Ovary (tissue), 3 donors: ENCODE results near the gene POR.

Experiments
- EP300 ChIP-seq: sonication (generic); formaldehyde crosslinking; IDR thresholded peaks from one replicate; pipeline ENCODE4 v1.6.1; 2017; ENCODE audit warnings: antibody characterized with exemption
- POLR2A ChIP-seq: fragments of 450-650 bp; IDR thresholded peaks from one replicate; pipeline ENCODE4 v1.6.1; 2017; ENCODE audit warnings: antibody characterized with exemption, mild to moderate bottlenecking, moderate library complexity
- TF ChIP-seq, protein P1 (sequence below), 3 donors: fragments of 450-650 bp in 2 of 3; fragments of 200-600 bp in 1 of 3; IDR thresholded peaks; one replicate each; pipeline versions ENCODE4 v1.5.1 to v1.8.0; 2016 to 2022; ENCODE audit warnings: antibody characterized with exemption in 3 of 3, mild to moderate bottlenecking in 1 of 3
- donor health status: DM: no; HTN: no; CAD: no.

DNA sequence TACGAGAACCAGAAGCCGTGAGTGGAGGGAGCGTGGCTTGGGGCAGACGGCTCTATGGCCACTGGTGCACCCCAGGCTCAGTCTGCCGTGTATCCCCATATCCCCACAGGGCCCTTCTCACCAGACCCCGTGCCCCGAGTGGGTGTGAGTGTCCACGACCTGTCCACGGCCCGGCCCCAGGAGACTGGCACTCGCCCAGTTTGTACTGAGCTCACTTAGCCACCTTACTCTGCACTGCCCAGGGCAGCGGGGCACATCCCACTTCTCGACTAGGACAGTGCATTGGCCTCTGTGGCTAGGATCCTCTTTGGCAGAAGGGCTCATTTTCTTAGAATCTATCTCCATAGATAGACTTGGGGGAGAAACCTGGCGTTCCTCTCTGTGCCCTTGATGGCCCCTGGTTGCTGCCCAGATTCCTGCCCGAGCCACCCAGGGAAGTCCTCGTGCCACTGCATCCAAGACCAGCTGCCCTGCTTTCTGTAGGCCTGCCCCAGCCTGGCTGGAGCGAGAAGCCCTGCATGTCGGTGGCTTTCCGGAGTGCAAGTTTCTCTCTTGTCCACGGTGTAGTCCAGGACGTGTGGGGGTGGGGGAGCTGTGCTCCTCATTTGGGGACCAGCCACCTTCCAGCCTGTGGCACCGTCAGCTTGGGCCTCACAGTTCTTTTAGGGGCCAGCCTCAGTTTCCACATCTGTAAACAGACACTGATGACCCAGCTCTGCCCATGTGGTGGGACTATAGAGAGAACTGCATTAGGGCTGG is 67.5 kb downstream of the POR start:
- no peak for TF ChIP-seq POLR2A
- TF ChIP-seq, protein P1, sequence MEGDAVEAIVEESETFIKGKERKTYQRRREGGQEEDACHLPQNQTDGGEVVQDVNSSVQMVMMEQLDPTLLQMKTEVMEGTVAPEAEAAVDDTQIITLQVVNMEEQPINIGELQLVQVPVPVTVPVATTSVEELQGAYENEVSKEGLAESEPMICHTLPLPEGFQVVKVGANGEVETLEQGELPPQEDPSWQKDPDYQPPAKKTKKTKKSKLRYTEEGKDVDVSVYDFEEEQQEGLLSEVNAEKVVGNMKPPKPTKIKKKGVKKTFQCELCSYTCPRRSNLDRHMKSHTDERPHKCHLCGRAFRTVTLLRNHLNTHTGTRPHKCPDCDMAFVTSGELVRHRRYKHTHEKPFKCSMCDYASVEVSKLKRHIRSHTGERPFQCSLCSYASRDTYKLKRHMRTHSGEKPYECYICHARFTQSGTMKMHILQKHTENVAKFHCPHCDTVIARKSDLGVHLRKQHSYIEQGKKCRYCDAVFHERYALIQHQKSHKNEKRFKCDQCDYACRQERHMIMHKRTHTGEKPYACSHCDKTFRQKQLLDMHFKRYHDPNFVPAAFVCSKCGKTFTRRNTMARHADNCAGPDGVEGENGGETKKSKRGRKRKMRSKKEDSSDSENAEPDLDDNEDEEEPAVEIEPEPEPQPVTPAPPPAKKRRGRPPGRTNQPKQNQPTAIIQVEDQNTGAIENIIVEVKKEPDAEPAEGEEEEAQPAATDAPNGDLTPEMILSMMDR (IDR thresholded peaks at IDR 0.05) = no peak
- no peak for TF ChIP-seq EP300
